Tibial nerve (tissue), 4 donors: ENCODE measurements around the gene CSF1R. TPM values are rescaled to one million over a fixed set of nuclear protein-coding genes. Genes with fewer than 3 reads are reported as not detected.

Source experiments
- DNase-seq, 2 donors: peaks; one replicate each; pipeline ENCODE4 v3.0.0-alpha.2; 2019; ENCODE audit warnings: low spot score in 2 of 2
- H3K27ac ChIP-seq, 4 donors: fragments of 200-600 bp; sonication (generic) in 3 of 4; one replicate each; pipeline ENCODE4 v1.5.1; 2017 to 2019; ENCODE audit warnings: mild to moderate bottlenecking in 1 of 4
- H3K27me3 ChIP-seq, 2 donors: fragments of 200-600 bp; sonication (generic) in 1 of 2; one replicate each; pipeline versions ENCODE4 v1.5.1 to v1.6.0; 2017 to 2019
- H3K36me3 ChIP-seq, 3 donors: fragments of 200-600 bp; sonication (generic); one replicate each; pipeline ENCODE4 v1.5.1; 2018 to 2019
- H3K4me1 ChIP-seq, 4 donors: fragments of 200-600 bp; sonication (generic) in 3 of 4; one replicate each; pipeline ENCODE4 v1.5.1; 2017 to 2019
- H3K4me3 ChIP-seq, 4 donors: fragments of 200-600 bp; sonication (generic) in 3 of 4; one replicate each; pipeline ENCODE4 v1.5.1; 2017 to 2019; ENCODE audit warnings: mild to moderate bottlenecking in 1 of 4, moderate library complexity in 1 of 4
- H3K9me3 ChIP-seq, 4 donors: fragments of 200-600 bp; sonication (generic) in 3 of 4; one replicate each; pipeline ENCODE4 v1.5.1; 2017 to 2019
- EP300 ChIP-seq, 2 donors: sonication (generic); formaldehyde crosslinking; IDR thresholded peaks; one replicate each; pipeline ENCODE4 v1.6.1; 2017; ENCODE audit warnings: antibody characterized with exemption in 2 of 2, mild to moderate bottlenecking in 1 of 2
- POLR2A ChIP-seq, 2 donors: fragments of 450-650 bp; IDR thresholded peaks; one replicate each; pipeline ENCODE4 v1.6.1; 2017; ENCODE audit warnings: antibody characterized with exemption in 2 of 2, mild to moderate bottlenecking in 2 of 2, moderate library complexity in 2 of 2
- WGBS, 2 donors: methylation state at CpG; one replicate each; pipeline ENCODE4 v1.1.5; 2018; 5-methylcytosine and 5-hydroxymethylcytosine counted together
- total RNA-seq, 4 donors: library from RNA; depleted of rRNA; stranded (reverse); fragments of >200 nt; gene quantifications; one replicate each; pipeline ENCODE4 v1.1.0, GENCODE V29; 2016
- TF ChIP-seq, protein P1 (sequence below), 5 experiments: fragments of 200-600 bp in 3 of 5; fragments of 450-650 bp in 2 of 5; sonication (generic) in 3 of 5; IDR thresholded peaks; one replicate each; pipeline ENCODE4 v1.5.1; 2016 to 2019; ENCODE audit warnings: antibody characterized with exemption in 5 of 5, mild to moderate bottlenecking in 3 of 5, moderate library complexity in 2 of 5

The CSF1R gene
- total RNA-seq, 4 donors from 2014 or later = 35.4 to 57.9 (median 45.3) TPM

DNA sequence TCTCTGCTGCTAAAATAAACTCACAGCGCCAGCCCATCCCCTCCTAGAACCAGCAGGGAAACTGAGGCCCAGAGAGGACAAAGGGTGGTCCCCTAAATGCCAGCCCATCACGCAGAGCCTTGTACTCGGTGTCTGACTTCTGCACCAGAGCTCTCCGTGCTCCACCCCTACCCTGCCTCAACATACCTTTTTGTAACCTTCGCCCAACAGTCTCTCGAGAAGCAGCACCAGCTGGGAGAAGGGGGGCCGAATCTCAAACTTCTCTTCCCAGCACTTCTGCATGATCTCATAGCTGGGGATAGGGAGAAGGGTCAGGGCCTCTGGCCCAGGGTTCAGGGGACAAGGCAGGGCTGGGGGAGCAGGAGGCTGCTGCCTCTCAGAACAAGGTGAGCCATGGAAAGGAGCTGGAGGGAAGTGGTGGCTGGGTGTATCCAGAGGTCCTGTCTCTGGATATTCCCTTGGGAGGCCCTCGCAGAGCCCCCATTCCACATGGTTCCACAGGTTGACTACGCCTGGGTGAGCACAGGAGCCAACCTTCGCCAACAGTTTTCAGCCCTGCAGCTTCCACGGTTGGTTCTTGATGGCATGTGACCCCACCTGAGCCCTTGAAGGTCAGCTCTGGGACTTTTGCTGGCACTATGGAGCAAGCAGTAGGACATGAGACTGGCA, 32.3 kb upstream of the CSF1R start:
- H3K27ac ChIP-seq = peak overlapping the region in 1 of 4 donors; percentile 34
- H3K4me1 ChIP-seq = peaks cover 0 to 17% (median 0%) of the 10 kb centered on the region in 4 donors
- 82 to 90% methylated on average over 11 of the region's 11 CpGs for WGBS, 2 donors
- TF ChIP-seq EP300 (IDR thresholded peaks at IDR 0.05) = no peak
- TF ChIP-seq, protein P1, sequence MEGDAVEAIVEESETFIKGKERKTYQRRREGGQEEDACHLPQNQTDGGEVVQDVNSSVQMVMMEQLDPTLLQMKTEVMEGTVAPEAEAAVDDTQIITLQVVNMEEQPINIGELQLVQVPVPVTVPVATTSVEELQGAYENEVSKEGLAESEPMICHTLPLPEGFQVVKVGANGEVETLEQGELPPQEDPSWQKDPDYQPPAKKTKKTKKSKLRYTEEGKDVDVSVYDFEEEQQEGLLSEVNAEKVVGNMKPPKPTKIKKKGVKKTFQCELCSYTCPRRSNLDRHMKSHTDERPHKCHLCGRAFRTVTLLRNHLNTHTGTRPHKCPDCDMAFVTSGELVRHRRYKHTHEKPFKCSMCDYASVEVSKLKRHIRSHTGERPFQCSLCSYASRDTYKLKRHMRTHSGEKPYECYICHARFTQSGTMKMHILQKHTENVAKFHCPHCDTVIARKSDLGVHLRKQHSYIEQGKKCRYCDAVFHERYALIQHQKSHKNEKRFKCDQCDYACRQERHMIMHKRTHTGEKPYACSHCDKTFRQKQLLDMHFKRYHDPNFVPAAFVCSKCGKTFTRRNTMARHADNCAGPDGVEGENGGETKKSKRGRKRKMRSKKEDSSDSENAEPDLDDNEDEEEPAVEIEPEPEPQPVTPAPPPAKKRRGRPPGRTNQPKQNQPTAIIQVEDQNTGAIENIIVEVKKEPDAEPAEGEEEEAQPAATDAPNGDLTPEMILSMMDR (IDR thresholded peaks at IDR 0.05) = no peak
- TF ChIP-seq POLR2A (IDR thresholded peaks at IDR 0.05) = no peak
- peaks cover 8 to 98% (median 13%) of the 10 kb centered on the region in 3 donors for H3K36me3 ChIP-seq
- no peak overlapping the region for H3K4me3 ChIP-seq
- DNase-seq = peak in 1 of 2 donors; percentile 6
- no peaks in the 10 kb centered on the region for H3K27me3 ChIP-seq
- H3K9me3 ChIP-seq = no peaks in the 10 kb centered on the region

DNA sequence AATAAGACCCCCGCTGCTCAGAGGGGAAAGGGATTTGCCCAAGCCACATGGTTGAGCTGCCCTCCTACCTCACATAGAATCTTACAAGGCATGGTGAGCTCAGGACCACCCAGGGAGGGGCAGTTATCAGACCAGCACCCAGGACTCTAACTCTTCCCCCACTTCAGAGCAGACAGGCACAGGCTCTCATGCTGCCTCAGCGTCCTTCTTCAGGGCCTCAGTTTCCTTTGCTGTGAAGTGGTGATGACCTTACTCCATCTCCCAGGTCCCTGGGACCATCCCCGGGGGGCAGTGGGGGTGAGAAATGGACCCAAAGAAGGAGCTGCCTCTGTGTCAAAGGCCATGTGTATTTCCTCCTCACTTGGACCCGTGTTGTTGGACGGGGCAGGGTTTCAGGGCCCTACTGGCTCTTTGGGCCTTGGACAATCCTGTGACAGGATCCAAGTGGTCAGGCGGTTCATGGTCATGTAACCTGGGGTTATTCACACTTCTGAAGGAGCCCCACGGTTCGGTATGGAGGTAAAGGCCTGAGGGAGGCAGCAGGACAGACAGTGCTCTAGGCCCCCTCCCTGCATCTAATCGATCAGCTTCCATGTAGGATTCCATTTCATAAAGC, 31.7 kb upstream of the CSF1R start:
- Histone ChIP-seq H3K27me3 (no peaks in the 10 kb centered on the region), H3K27ac (peak overlapping the region in 1 of 4 donors; percentile 34), H3K4me1 (peaks cover 0 to 23% (median 4%) of the 10 kb centered on the region in 4 donors), H3K4me3 (no peak overlapping the region), H3K36me3 (peaks cover 8 to 92% (median 9%) of the 10 kb centered on the region in 3 donors), H3K9me3 (no peaks in the 10 kb centered on the region)
- 65 to 80% methylated on average over 9 of the region's 9 CpGs for WGBS, 2 donors
- TF ChIP-seq, protein P1 (IDR thresholded peaks at IDR 0.05) = no peak
- no peak for TF ChIP-seq POLR2A (IDR thresholded peaks at IDR 0.05)
- peak in 1 of 2 donors; percentile 4 for DNase-seq

DNA sequence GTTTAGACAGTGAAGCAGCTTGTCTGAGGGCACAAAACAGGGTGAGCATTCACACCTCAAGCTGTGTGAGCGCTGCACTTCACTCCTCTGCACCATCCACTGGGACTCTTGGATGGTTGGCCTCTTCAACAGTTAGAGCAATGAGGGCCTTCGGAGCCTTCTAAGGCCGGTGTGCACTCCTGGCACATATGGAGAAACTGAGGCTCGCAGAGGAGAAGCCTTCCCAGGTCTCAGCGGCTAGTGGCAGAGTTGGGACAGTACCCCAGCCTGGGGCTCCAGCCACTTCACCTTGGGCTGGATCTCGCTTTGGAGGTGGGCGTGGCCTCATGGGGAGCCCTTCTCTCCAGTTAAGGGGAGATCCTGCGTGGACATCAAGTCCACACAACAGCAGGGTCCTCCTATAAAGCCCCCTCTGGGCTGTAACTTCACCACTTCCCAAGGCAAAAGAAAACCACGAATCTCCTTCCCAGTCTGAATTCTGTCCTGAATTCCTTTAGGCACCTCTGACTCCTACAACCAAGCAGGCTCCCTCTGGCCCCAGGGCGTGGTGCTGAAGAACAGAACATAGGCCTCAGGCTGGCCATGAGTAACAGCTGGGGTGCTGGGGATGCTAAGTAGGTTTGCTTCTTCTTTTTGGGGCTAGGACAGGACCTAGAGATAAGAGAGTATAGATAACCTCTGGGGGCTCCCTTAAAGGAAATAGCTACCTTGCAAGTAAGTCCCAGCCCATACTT, 30.5 kb upstream of the CSF1R start:
- Histone ChIP-seq H3K27me3 (no peaks in the 10 kb centered on the region), H3K9me3 (no peaks in the 10 kb centered on the region), H3K4me1 (peaks cover 0 to 27% (median 13%) of the 10 kb centered on the region in 4 donors), H3K4me3 (no peak overlapping the region), H3K36me3 (peaks cover 0 to 80% (median 8%) of the 10 kb centered on the region in 3 donors), H3K27ac (no peak overlapping the region)
- peak in 1 of 2 donors; percentile 12 for DNase-seq
- TF ChIP-seq, protein P1 (IDR thresholded peaks at IDR 0.05) = no peak
- TF ChIP-seq EP300 (IDR thresholded peaks at IDR 0.05) = no peak
- TF ChIP-seq POLR2A (IDR thresholded peaks at IDR 0.05) = no peak
- 83 to 87% methylated on average over 10 of the region's 10 CpGs for WGBS, 2 donors

DNA sequence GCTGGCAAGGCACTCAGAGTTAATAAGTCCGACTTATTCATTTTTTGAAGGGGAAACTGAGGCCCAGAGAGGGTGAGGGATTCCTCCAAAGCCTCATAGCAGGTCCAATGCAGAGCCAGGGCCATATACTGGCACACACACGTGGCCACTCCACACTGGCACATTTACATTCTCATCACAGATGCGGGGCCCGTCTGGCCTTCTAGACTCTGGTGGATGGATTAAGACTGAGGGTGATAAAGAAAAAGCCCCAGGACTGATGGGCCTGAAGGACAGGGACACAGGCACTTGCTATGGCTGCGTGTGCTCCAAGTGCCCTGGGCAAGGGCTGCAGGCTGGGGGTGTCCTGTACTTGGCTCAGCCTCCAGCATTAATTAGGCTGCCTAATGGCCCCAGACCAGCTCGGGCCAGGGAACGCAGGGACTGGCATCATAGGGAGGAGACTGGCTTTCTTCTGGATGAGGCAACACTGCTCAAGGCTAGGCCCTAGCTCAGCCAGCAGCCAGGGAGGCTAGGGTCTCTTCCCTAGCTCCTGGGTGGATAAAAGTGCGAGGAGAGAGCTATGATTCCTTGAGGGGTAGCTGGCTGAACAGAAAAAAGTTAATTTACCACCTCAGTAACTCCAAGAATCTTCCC, 28.5 kb upstream of the CSF1R start:
- Histone ChIP-seq H3K9me3 (no peaks in the 10 kb centered on the region), H3K4me3 (no peak overlapping the region), H3K27me3 (no peaks in the 10 kb centered on the region), H3K36me3 (peaks cover 0 to 60% (median 8%) of the 10 kb centered on the region in 3 donors), H3K4me1 (peaks cover 0 to 38% (median 13%) of the 10 kb centered on the region in 4 donors), H3K27ac (peak overlapping the region in 2 of 4 donors; percentile 8 to 29)
- TF ChIP-seq EP300 (IDR thresholded peaks at IDR 0.05) (no peak), POLR2A (IDR thresholded peaks at IDR 0.05) (no peak)
- TF ChIP-seq, protein P1 (IDR thresholded peaks at IDR 0.05) = no peak
- WGBS, 2 donors = 70 to 74% methylated on average over 7 to 8 of the region's 8 CpGs
- peak; percentile 4 to 12 for DNase-seq
